ENCODE results near the gene ATP5F1C. TPM values are rescaled to one million over a fixed set of nuclear protein-coding genes. Genes with fewer than 3 reads are reported as not detected.

ATP5F1C gene
- total and polyA plus RNA-seq, 2 experiments from 2014 or later, result 269 to 416 TPM

DNA sequence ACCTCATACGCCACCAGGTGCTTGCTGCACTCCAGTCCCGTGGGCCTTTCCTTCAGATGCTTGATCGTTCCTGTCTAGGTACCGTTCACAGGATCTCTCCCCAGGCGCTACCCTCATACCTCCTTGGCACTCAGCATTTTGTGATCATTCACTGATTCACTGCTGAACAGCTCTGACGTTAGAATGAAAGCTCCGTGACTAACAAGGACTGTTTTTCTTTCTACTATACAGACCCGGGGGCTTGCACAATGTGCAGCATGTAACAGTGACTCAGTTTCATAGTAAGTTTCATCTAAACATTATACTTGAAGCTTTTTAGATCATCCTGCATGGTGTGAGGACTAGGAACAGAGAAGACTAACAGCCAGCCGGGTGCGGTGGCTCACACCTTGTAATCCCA lies 20.8 kb upstream of the ATP5F1C start:
- H3K4me2 ChIP-seq, result no peak overlapping the region
- no peaks in the 10 kb centered on the region for H3K27me3 ChIP-seq
- H3K4me3 ChIP-seq, result no peak overlapping the region
- no peak overlapping the region for H2AFZ ChIP-seq
- no peaks in the 10 kb centered on the region for H4K20me1 ChIP-seq (ENCODE audit: insufficient read depth, poor library complexity, severe bottlenecking)
- H3K4me1 ChIP-seq (ENCODE audit: insufficient read depth), result no peaks in the 10 kb centered on the region
- WGBS (ENCODE audit: low lambda C conversion rate, missing lambda C conversion rate), result 99% methylated on average over 10 of the region's 10 CpGs
- DNase-seq (ENCODE audit: low spot score), result no peak
- no peak overlapping the region for H3K27ac ChIP-seq
- H3K79me2 ChIP-seq, result no peaks in the 10 kb centered on the region
- no peaks in the 10 kb centered on the region for H3K9me2 ChIP-seq (replicated peaks; ENCODE audit: insufficient read depth)
- H3K9me3 ChIP-seq (ENCODE audit: low read depth), result no peaks in the 10 kb centered on the region
- H3K36me3 ChIP-seq (replicated peaks; ENCODE audit: insufficient read depth, low read depth), result no peaks in the 10 kb centered on the region
- no peak for TF ChIP-seq EZH2phosphoT487 (IDR thresholded peaks at IDR 0.05; ENCODE audit: low read depth, severe bottlenecking, unreplicated experiment)
- TF ChIP-seq EZH2 (IDR thresholded peaks at IDR 0.05; ENCODE audit: borderline replicate concordance), result no peak
- TF ChIP-seq, protein P1, sequence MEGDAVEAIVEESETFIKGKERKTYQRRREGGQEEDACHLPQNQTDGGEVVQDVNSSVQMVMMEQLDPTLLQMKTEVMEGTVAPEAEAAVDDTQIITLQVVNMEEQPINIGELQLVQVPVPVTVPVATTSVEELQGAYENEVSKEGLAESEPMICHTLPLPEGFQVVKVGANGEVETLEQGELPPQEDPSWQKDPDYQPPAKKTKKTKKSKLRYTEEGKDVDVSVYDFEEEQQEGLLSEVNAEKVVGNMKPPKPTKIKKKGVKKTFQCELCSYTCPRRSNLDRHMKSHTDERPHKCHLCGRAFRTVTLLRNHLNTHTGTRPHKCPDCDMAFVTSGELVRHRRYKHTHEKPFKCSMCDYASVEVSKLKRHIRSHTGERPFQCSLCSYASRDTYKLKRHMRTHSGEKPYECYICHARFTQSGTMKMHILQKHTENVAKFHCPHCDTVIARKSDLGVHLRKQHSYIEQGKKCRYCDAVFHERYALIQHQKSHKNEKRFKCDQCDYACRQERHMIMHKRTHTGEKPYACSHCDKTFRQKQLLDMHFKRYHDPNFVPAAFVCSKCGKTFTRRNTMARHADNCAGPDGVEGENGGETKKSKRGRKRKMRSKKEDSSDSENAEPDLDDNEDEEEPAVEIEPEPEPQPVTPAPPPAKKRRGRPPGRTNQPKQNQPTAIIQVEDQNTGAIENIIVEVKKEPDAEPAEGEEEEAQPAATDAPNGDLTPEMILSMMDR (IDR thresholded peaks at IDR 0.05; ENCODE audit: poor library complexity), result no peak

DNA sequence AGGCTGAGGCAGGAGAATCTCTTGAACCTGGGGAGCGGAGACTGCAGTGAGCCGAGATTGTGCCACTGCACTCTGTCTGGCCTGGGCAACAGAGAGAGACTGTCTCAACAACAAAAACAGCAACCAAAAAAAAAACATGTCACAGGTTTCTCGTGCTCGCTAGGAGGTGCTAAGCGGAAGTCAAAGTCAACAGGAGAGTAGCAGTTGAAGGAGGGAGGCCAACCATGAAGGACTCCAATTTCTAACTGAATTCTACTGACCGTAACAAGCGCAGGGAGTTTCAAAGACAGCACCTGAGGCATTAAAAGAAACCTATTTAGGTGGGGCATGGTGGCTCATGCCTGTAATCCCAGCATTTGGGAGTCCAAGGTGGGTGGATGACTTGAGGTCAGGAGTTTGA lies 19.6 kb upstream of the ATP5F1C start:
- no peaks in the 10 kb centered on the region for H3K36me3 ChIP-seq (replicated peaks; ENCODE audit: insufficient read depth, low read depth)
- no peaks in the 10 kb centered on the region for H3K4me1 ChIP-seq (ENCODE audit: insufficient read depth)
- no peaks in the 10 kb centered on the region for H3K9me3 ChIP-seq (ENCODE audit: low read depth)
- H4K20me1 ChIP-seq (ENCODE audit: insufficient read depth, poor library complexity, severe bottlenecking), result no peaks in the 10 kb centered on the region
- no peaks in the 10 kb centered on the region for H3K27me3 ChIP-seq
- no peak overlapping the region for H3K27ac ChIP-seq
- no peak overlapping the region for H2AFZ ChIP-seq
- TF ChIP-seq EZH2phosphoT487 (IDR thresholded peaks at IDR 0.05; ENCODE audit: low read depth, severe bottlenecking, unreplicated experiment) (no peak), EZH2 (IDR thresholded peaks at IDR 0.05; ENCODE audit: borderline replicate concordance) (no peak)
- TF ChIP-seq, protein P1 (IDR thresholded peaks at IDR 0.05; ENCODE audit: poor library complexity), result no peak
- no peak for DNase-seq (ENCODE audit: low spot score)
- 98% methylated on average over 7 of the region's 7 CpGs for WGBS (ENCODE audit: low lambda C conversion rate, missing lambda C conversion rate)
- H3K4me3 ChIP-seq, result no peak overlapping the region
- no peak overlapping the region for H3K4me2 ChIP-seq
- H3K79me2 ChIP-seq, result no peaks in the 10 kb centered on the region
- H3K9me2 ChIP-seq (replicated peaks; ENCODE audit: insufficient read depth), result no peaks in the 10 kb centered on the region

DNA sequence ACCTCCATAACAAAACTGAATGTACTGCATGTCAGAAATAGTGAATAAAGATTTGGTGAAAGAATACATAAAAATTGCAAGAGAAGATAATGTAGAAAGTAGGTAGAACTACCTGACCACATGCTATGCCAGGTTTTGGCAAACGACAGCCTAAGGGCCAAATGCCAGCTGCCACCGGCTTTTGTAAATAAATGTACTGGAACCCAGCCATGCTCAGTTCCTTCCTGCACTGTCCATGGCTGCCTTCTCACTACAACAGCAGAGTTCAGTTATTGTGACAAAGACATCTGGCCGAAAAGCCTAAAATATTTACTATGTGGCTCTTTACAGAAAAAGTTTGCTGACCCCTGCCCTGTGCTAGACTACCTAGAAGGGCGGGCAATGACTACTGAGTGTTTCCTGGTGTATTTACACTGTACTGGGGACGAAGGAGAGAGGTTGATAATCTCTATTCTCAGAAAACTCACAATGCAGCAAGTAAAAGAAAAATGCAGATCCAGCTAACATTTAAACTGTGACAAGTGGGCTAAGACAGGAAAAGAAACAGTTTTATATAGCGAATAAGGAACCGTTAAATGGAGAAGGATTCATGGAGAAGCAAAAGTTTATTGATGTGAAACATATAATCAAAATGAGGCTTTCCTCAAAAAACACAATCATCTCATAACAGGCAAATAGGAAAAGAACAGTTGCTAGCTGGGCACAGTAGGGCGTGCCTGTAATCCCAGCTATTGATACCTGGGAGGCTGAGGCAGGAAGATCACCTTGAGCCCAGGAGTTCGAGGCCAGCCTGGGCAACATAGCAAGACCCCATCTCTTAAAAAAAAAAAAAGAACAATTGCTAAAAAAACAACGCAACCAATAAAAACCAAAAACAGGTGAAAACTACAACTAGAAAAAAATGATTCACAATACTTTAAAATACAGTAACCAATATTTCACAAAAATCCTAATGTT lies 13.9 kb upstream of the ATP5F1C start:
- Histone ChIP-seq H3K9me2 (replicated peaks; ENCODE audit: insufficient read depth) (no peaks in the 10 kb centered on the region), H3K4me3 (no peak overlapping the region), H4K20me1 (ENCODE audit: insufficient read depth, poor library complexity, severe bottlenecking) (no peaks in the 10 kb centered on the region), H3K4me1 (ENCODE audit: insufficient read depth) (no peaks in the 10 kb centered on the region), H3K27me3 (no peaks in the 10 kb centered on the region), H3K36me3 (replicated peaks; ENCODE audit: insufficient read depth, low read depth) (no peaks in the 10 kb centered on the region), H3K27ac (no peak overlapping the region), H3K9me3 (ENCODE audit: low read depth) (no peaks in the 10 kb centered on the region), H2AFZ (no peak overlapping the region), H3K4me2 (no peak overlapping the region), H3K79me2 (no peaks in the 10 kb centered on the region)
- WGBS (ENCODE audit: low lambda C conversion rate, missing lambda C conversion rate), result 85% methylated on average over 10 of the region's 10 CpGs
- no peak for DNase-seq (ENCODE audit: low spot score)
- no peak for TF ChIP-seq EZH2phosphoT487 (IDR thresholded peaks at IDR 0.05; ENCODE audit: low read depth, severe bottlenecking, unreplicated experiment)
- no peak for TF ChIP-seq EZH2 (IDR thresholded peaks at IDR 0.05; ENCODE audit: borderline replicate concordance)
- TF ChIP-seq, protein P1 (IDR thresholded peaks at IDR 0.05; ENCODE audit: poor library complexity), result no peak

All from hepatocyte (in vitro differentiated cells).